PC-3 (cell line): ENCODE data around the gene TADA2B. TPM values are rescaled to one million over a fixed set of nuclear protein-coding genes. Genes with fewer than 3 reads are reported as not detected.

ENCODE experiments used
- ATAC-seq: fragments of 200-7000 bp; cut with Tn5 transposase; 2 replicates; pipeline ENCODE4 v1.9.1; 2020; ENCODE audit warnings: mild to moderate bottlenecking, moderate library complexity
- BruUV-seq: library from RNA; stranded (reverse); fragments of 400-500 nt; replicated peaks from 2 replicates; lab custom pipeline; 2021; lab: Mats Ljungman, UMichigan
- CTCF ChIA-PET: fragments of 300-600 bp; sonication (Branson Sonifier 250); formaldehyde crosslinking; loops from one replicate; lab custom pipeline; 2022; ENCODE audit warnings: antibody characterized with exemption; lab: Charles Lee
- POLR2A ChIA-PET: fragments of 300-600 bp; sonication (Branson Sonifier 250); formaldehyde crosslinking; loops from one replicate; lab custom pipeline; 2022; ENCODE audit warnings: antibody characterized with exemption; ENCODE audit not compliant: unreplicated experiment; lab: Charles Lee
- DNase-seq: peaks from one replicate; pipeline ENCODE4 v3.0.0-alpha.2; 2015
- H2AFZ ChIP-seq: fragments of 300-600 bp; sonication (generic); 2 replicates; pipeline ENCODE4 v1.6.0; 2016; ENCODE audit warnings: antibody characterized with exemption, low read length
- H3F3A ChIP-seq: fragments of 300-600 bp; sonication (generic); one replicate; pipeline ENCODE4 v1.6.0; 2017; ENCODE audit warnings: antibody characterized with exemption, low read length, control low read depth, mild to moderate bottlenecking; ENCODE audit not compliant: unreplicated experiment
- H3K27ac ChIP-seq: fragments of 300-600 bp; sonication (generic); 2 replicates; pipeline ENCODE4 v1.5.1; 2016; ENCODE audit warnings: mild to moderate bottlenecking, low read length
- H3K27me3 ChIP-seq: fragments of 300-600 bp; sonication (generic); 2 replicates; pipeline ENCODE4 v1.6.1; 2016; ENCODE audit warnings: low read length, mixed read lengths
- H3K36me3 ChIP-seq: fragments of 300-600 bp; sonication (generic); 2 replicates; pipeline ENCODE4 v1.6.1; 2016; ENCODE audit warnings: low read depth, mixed run types, low read length, mixed read lengths
- H3K4me1 ChIP-seq: fragments of 300-600 bp; sonication (generic); 2 replicates; pipeline ENCODE4 v1.5.1; 2016; ENCODE audit warnings: low read length; ENCODE audit not compliant: insufficient read depth
- H3K4me2 ChIP-seq: fragments of 300-600 bp; sonication (generic); 2 replicates; pipeline ENCODE4 v1.6.0; 2016; ENCODE audit warnings: low read length
- H3K4me3 ChIP-seq: fragments of 300-600 bp; sonication (generic); 2 replicates; pipeline ENCODE4 v1.5.1; 2016; ENCODE audit warnings: mild to moderate bottlenecking, low read length, mixed read lengths
- H3K79me2 ChIP-seq: fragments of 300-600 bp; sonication (generic); 2 replicates; pipeline ENCODE4 v1.6.1; 2017; ENCODE audit warnings: low read length, mixed read lengths
- H3K9ac ChIP-seq: fragments of 300-600 bp; sonication (generic); 2 replicates; pipeline ENCODE4 v1.6.0; 2016; ENCODE audit warnings: mild to moderate bottlenecking, low read length
- H3K9me2 ChIP-seq: fragments of 300-600 bp; sonication (generic); replicated peaks from 2 replicates; pipeline ENCODE4 v1.6.1; 2016; ENCODE audit warnings: mixed run types, low read length, mixed read lengths
- H3K9me3 ChIP-seq: fragments of 300-600 bp; sonication (generic); 2 replicates; pipeline ENCODE4 v1.6.1; 2016; ENCODE audit warnings: low read length, mixed read lengths
- H4K20me1 ChIP-seq: fragments of 300-600 bp; sonication (generic); 2 replicates; pipeline ENCODE4 v1.6.1; 2016; ENCODE audit warnings: low read length, mixed read lengths
- EZH2 ChIP-seq: fragments of 300-600 bp; sonication (generic); IDR thresholded peaks from one replicate; pipeline ENCODE4 v1.6.1; 2017; ENCODE audit warnings: antibody characterized with exemption, mild to moderate bottlenecking, low read length; ENCODE audit not compliant: unreplicated experiment
- EZH2phosphoT487 ChIP-seq: fragments of 300-600 bp; sonication (generic); IDR thresholded peaks from 2 replicates; pipeline ENCODE4 v1.6.1; 2018; ENCODE audit warnings: mild to moderate bottlenecking, antibody characterized with exemption, low read length, borderline replicate concordance
- intact Hi-C: fragments of 100-400 bp; cut with micrococcal nuclease; formaldehyde crosslinking; loops from 2 replicates; pipeline ENCODE4 v1.9.0; 2023
- total RNA-seq: library from RNA; depleted of rRNA; stranded (reverse); fragments of >200 nt; gene quantifications from 2 replicates; pipeline ENCODE4 v1.2.3, GENCODE V29; 2014
- TF ChIP-seq, protein P1 (sequence below): fragments of 300-600 bp; sonication (generic); conservative IDR thresholded peaks from 2 replicates; pipeline ENCODE4 v1.5.1; 2017; ENCODE audit warnings: antibody characterized with exemption, low read depth, mild to moderate bottlenecking, low read length

The TADA2B gene
- total RNA-seq, 1 experiment from 2014 or later: 14.7 TPM

DNA sequence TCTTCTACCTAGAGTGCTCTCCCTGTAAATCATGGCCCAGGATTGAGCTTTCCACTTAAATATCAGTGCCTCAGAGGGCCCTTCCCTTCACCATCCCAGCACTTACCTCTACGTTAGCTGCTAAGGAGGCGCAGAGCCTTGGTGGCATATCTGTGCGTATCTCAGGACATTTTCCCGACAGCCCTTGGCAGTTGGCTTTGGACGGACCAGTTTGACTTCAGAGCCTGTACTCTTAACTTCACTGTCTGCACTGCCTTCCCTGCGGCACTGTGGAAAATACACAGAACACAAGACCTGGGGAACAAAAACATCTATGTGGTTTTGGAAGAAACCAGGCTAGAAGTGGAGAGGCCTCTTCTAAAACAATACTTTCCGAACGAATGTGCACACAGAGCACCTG is 2.4 kb downstream of the TADA2B start:
- ChIA-PET POLR2A (no interaction called here), CTCF (no interaction called here)
- ATAC-seq: no peak
- Histone ChIP-seq H3K27ac (peak overlapping the region; percentile 8), H3K4me2 (peak overlapping the region; percentile 97), H3F3A (no peaks in the 10 kb centered on the region), H3K4me3 (peak overlapping the region; percentile 98), H3K4me1 (peaks cover 33% of the 10 kb centered on the region), H3K9me3 (no peaks in the 10 kb centered on the region), H3K79me2 (peaks cover 71% of the 10 kb centered on the region), H2AFZ (no peak overlapping the region), H3K9ac (no peak overlapping the region), H4K20me1 (peaks cover 6% of the 10 kb centered on the region; the same call in 1 of the 2 replicates), H3K27me3 (no peaks in the 10 kb centered on the region), H3K9me2 (no peaks in the 10 kb centered on the region), H3K36me3 (no peaks in the 10 kb centered on the region)
- BruUV-seq: no TSS peak
- no peak for DNase-seq
- intact Hi-C loops: no loop called here
- TF ChIP-seq EZH2phosphoT487 (no peak), EZH2 (no peak)
- TF ChIP-seq, protein P1, sequence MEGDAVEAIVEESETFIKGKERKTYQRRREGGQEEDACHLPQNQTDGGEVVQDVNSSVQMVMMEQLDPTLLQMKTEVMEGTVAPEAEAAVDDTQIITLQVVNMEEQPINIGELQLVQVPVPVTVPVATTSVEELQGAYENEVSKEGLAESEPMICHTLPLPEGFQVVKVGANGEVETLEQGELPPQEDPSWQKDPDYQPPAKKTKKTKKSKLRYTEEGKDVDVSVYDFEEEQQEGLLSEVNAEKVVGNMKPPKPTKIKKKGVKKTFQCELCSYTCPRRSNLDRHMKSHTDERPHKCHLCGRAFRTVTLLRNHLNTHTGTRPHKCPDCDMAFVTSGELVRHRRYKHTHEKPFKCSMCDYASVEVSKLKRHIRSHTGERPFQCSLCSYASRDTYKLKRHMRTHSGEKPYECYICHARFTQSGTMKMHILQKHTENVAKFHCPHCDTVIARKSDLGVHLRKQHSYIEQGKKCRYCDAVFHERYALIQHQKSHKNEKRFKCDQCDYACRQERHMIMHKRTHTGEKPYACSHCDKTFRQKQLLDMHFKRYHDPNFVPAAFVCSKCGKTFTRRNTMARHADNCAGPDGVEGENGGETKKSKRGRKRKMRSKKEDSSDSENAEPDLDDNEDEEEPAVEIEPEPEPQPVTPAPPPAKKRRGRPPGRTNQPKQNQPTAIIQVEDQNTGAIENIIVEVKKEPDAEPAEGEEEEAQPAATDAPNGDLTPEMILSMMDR: no peak

DNA sequence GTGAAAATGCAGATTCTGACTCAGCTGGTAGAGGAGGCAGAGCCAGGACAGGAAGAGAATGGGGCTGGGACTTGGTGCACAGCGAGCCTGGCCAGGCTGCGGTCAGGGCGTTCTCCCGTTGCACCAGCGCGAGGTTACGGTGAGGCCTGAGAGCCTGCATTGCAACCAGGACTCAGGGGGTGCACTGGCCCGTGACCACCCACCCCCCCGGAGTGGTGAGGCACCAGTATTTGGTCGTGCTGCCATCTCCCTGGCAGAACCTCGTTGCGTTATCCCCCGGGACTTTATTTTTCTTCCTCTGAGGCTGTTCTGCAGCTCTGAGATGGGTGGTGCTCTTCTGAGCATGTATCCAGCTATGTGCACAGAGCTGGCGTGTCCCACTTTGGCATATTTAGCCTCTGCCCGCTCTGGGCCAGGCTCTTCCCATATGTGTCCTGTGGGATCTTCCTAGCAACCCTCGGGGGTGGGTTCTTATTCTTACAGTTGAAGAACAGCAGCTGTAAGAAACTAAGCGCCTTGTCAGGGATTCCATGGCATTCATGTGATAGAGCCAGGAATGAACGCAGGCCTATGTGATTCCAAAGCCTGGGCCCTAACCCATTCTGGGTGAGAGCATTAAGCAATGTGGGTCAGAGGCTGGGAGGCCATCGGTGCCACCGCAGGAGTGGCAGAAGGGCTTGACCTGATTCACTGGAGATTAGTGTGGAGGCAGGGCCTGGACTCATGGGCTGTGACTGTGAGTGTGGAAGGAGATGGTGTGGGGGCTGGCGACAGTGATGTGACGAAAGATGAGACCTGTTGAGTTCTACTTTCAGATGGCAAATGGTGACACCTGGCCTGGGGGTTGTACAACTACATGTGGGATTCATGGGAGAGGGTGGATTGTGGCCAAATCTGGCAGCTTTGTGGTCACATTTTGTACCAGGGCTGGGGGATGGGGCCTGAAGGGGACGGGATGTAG is 3.1 kb downstream of the TADA2B start:
- Histone ChIP-seq H3K4me3 (peak overlapping the region; percentile 98), H3K4me1 (peaks cover 33% of the 10 kb centered on the region), H4K20me1 (peaks cover 6% of the 10 kb centered on the region; the same call in 1 of the 2 replicates), H3F3A (no peaks in the 10 kb centered on the region), H3K4me2 (peak overlapping the region; percentile 97), H3K9me2 (no peaks in the 10 kb centered on the region), H2AFZ (no peak overlapping the region), H3K9me3 (no peaks in the 10 kb centered on the region), H3K27me3 (no peaks in the 10 kb centered on the region), H3K79me2 (peaks cover 78% of the 10 kb centered on the region), H3K36me3 (no peaks in the 10 kb centered on the region), H3K27ac (peak overlapping the region; percentile 8; the same call in 1 of the 2 replicates), H3K9ac (no peak overlapping the region)
- TF ChIP-seq EZH2: no peak
- no peak for TF ChIP-seq EZH2phosphoT487
- TF ChIP-seq, protein P1: no peak
- no TSS peak for BruUV-seq
- peak; percentile 39 for DNase-seq
- intact Hi-C loops: no loop called here
- CTCF ChIA-PET: no interaction called here
- peak; percentile 25 for ATAC-seq
- POLR2A ChIA-PET: no interaction called here
